ENCODE measurements around the gene APOL6.

APOL6 gene

GRCh38 chr22:35717572-35717971, 69.3 kb downstream of the APOL6 start, which contains the start of gene APOL5:
TSS of gene APOL5 (plus strand) at chr22:35717872. CDS start at chr22:35717872, 0 bp downstream.
- Histone ChIP-seq H3K9ac (ENCODE audit: low read length) (no peak within 1 kb of the TSS), H3K4me3 (ENCODE audit: low read length) (no peak within 1 kb of the TSS), H3K27me3 (ENCODE audit: control insufficient read depth, insufficient read depth, low read length) (no peaks in the 10 kb centered on the region), H3K4me1 (ENCODE audit: control insufficient read depth, insufficient read depth, low read length) (no peaks in the 10 kb centered on the region), H3K36me3 (ENCODE audit: control insufficient read depth, insufficient read depth, low read length) (no peaks in the 10 kb centered on the region), H3K9me3 (ENCODE audit: control insufficient read depth, low read length) (no peaks in the 10 kb centered on the region)
